ENCODE measurements around the gene NAV1.

DNA sequence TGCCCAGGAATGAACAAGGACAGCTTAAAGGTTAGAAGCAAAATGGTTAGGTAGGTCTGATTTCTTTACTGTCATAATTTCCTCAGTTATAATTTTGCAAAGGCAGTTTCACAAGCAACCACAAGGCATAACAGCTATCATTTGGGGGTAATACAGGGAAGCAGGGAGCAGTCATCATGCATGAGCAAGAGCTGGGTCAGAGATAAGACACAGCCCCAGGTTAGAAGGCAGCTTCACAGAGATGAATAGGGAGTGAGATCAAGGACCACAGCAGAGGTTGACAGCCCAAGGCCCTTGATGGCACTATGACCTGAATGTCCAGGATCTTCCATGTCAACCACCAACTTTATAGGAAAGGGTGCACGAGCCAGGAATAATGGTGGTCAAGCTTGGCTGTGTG, 23.0 kb upstream of the NAV1 start:
- no peak for TF ChIP-seq POLR2A (IDR thresholded peaks at IDR 0.05)
- TF ChIP-seq CTCF (IDR thresholded peaks at IDR 0.05 in 8 of 11, conservative IDR thresholded peaks at IDR 0.05 in 3 of 11) = no peak
- TF ChIP-seq POLR2AphosphoS5 (IDR thresholded peaks at IDR 0.05) = no peak

All from spleen (tissue), 7 donors.